ENCODE data around the gene KCNH3.

GRCh38 chr12:49554266-49554665 is 15.4 kb downstream of the KCNH3 start:
- TF ChIP-seq, protein P1, sequence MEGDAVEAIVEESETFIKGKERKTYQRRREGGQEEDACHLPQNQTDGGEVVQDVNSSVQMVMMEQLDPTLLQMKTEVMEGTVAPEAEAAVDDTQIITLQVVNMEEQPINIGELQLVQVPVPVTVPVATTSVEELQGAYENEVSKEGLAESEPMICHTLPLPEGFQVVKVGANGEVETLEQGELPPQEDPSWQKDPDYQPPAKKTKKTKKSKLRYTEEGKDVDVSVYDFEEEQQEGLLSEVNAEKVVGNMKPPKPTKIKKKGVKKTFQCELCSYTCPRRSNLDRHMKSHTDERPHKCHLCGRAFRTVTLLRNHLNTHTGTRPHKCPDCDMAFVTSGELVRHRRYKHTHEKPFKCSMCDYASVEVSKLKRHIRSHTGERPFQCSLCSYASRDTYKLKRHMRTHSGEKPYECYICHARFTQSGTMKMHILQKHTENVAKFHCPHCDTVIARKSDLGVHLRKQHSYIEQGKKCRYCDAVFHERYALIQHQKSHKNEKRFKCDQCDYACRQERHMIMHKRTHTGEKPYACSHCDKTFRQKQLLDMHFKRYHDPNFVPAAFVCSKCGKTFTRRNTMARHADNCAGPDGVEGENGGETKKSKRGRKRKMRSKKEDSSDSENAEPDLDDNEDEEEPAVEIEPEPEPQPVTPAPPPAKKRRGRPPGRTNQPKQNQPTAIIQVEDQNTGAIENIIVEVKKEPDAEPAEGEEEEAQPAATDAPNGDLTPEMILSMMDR (conservative IDR thresholded peaks at IDR 0.05; ENCODE audit: low read length): no peak
- TF ChIP-seq EZH2phosphoT487 (IDR thresholded peaks at IDR 0.05; ENCODE audit: borderline replicate concordance, low read depth, low read length): no peak
